Calu3 (cell line): Measurements from ENCODE around the gene HSPA1L. TPM values are rescaled to one million over a fixed set of nuclear protein-coding genes. Genes with fewer than 3 reads are reported as not detected.

Source experiments
- BruUV-seq: library from RNA; stranded (reverse); fragments of 400-500 nt; replicated peaks from 2 replicates; lab custom pipeline; 2021; lab: Mats Ljungman, UMichigan
- CTCF ChIA-PET: fragments of 300-600 bp; sonication (Branson Sonifier 250); formaldehyde crosslinking; loops from one replicate; lab custom pipeline; 2022; ENCODE audit warnings: antibody characterized with exemption; lab: Charles Lee
- DNase-seq: peaks from one replicate; pipeline ENCODE4 v3.0.0; 2022
- H3K27ac Mint-ChIP-seq: one replicate; pipeline ENCODE4 v1.8.0; 2022; ENCODE audit warnings: mixed read lengths; ENCODE audit not compliant: unreplicated experiment
- H3K27me3 Mint-ChIP-seq: one replicate; pipeline ENCODE4 v1.8.0; 2022; ENCODE audit warnings: mixed read lengths; ENCODE audit not compliant: unreplicated experiment
- H3K36me3 Mint-ChIP-seq: one replicate; pipeline ENCODE4 v1.8.0; 2022; ENCODE audit warnings: mild to moderate bottlenecking, moderate library complexity, mixed read lengths; ENCODE audit not compliant: insufficient read depth, unreplicated experiment
- H3K4me1 Mint-ChIP-seq: one replicate; pipeline ENCODE4 v1.8.0; 2022; ENCODE audit warnings: mild to moderate bottlenecking, low read depth, mixed read lengths; ENCODE audit not compliant: unreplicated experiment
- H3K4me3 Mint-ChIP-seq: one replicate; pipeline ENCODE4 v1.8.0; 2022; ENCODE audit warnings: mild to moderate bottlenecking, low read depth, moderate library complexity, mixed read lengths; ENCODE audit not compliant: unreplicated experiment
- H3K9me3 Mint-ChIP-seq: one replicate; pipeline ENCODE4 v1.8.0; 2022; ENCODE audit warnings: low read depth, mixed read lengths; ENCODE audit not compliant: unreplicated experiment
- CTCF ChIP-seq: fragments of 200-600 bp; IDR thresholded peaks from one replicate; pipeline ENCODE4 v1.8.0; 2022; ENCODE audit warnings: antibody characterized with exemption; ENCODE audit not compliant: unreplicated experiment
- intact Hi-C: fragments of 100-400 bp; cut with micrococcal nuclease; formaldehyde crosslinking; loops from one replicate; pipeline ENCODE4 v1.10.0; 2022; ENCODE audit not compliant: unreplicated experiment
- total RNA-seq: library from RNA; stranded (reverse); gene quantifications from 2 replicates; pipeline ENCODE4 v1.2.3, GENCODE V29; 2022

The HSPA1L gene
- total RNA-seq, 1 experiment from 2014 or later, result 4.2 TPM

GRCh38 chr6:31763619-31763940 lies 51.5 kb downstream of the HSPA1L start:
- no peak for TF ChIP-seq CTCF
- H3K4me1 Mint-ChIP-seq, result peaks cover 17% of the 10 kb centered on the region
- intact Hi-C loops, result no loop called here
- no peak for DNase-seq
- no peak overlapping the region for H3K4me3 Mint-ChIP-seq
- H3K9me3 Mint-ChIP-seq, result no peaks in the 10 kb centered on the region
- H3K27ac Mint-ChIP-seq, result peak overlapping the region; percentile 6
- H3K36me3 Mint-ChIP-seq, result peaks cover 43% of the 10 kb centered on the region
- CTCF ChIA-PET, result no interaction called here
- BruUV-seq, result no TSS peak
- no peaks in the 10 kb centered on the region for H3K27me3 Mint-ChIP-seq

GRCh38 chr6:31762878-31763618 lies 52.0 kb downstream of the HSPA1L start:
- no peaks in the 10 kb centered on the region for H3K9me3 Mint-ChIP-seq
- no peak for TF ChIP-seq CTCF
- no peak overlapping the region for H3K4me3 Mint-ChIP-seq
- no TSS peak for BruUV-seq
- H3K27ac Mint-ChIP-seq, result peak overlapping the region; percentile 6
- intact Hi-C loops, result no loop called here
- H3K36me3 Mint-ChIP-seq, result peaks cover 43% of the 10 kb centered on the region
- no peak for DNase-seq
- peaks cover 17% of the 10 kb centered on the region for H3K4me1 Mint-ChIP-seq
- no peaks in the 10 kb centered on the region for H3K27me3 Mint-ChIP-seq
- CTCF ChIA-PET, result no interaction called here

GRCh38 chr6:31762356-31762755 lies 52.7 kb downstream of the HSPA1L start, which contains the start of gene SAPCD1:
TSS of gene SAPCD1 (plus strand) at chr6:31762656. CDS start at chr6:31763055, 399 bp downstream.
- BruUV-seq, result no TSS peak
- Mint-ChIP-seq H3K9me3 (no peaks in the 10 kb centered on the region), H3K4me1 (peaks cover 17% of the 10 kb centered on the region), H3K4me3 (no peak within 1 kb of the TSS), H3K27me3 (no peaks in the 10 kb centered on the region), H3K36me3 (peaks cover 43% of the 10 kb centered on the region), H3K27ac (peak within 1 kb of the TSS; percentile 6)
- CTCF ChIA-PET, result no interaction called here
- intact Hi-C loops, result no loop called here
- DNase-seq, result no peak
- TF ChIP-seq CTCF, result no peak

- DNase-seq, result no peak
- CTCF ChIA-PET, result no interaction called here
- intact Hi-C loops, result no loop called here
- no peaks in the 10 kb centered on the region for H3K27me3 Mint-ChIP-seq
- no peak overlapping the region for H3K27ac Mint-ChIP-seq
- no peak overlapping the region for H3K4me3 Mint-ChIP-seq
- TF ChIP-seq CTCF, result no peak
- no peaks in the 10 kb centered on the region for H3K9me3 Mint-ChIP-seq
- peaks cover 52% of the 10 kb centered on the region for H3K36me3 Mint-ChIP-seq
- BruUV-seq, result no TSS peak
- H3K4me1 Mint-ChIP-seq, result peaks cover 17% of the 10 kb centered on the region
Measured at GRCh38 chr6:31761343-31761742, 53.7 kb downstream of the HSPA1L start.
